Uterus (tissue), 4 donors: ENCODE measurements around the gene TEX14. TPM values are rescaled to one million over a fixed set of nuclear protein-coding genes. Genes with fewer than 3 reads are reported as not detected.

Source experiments
- DNase-seq, 2 donors: peaks; one replicate each; pipeline ENCODE4 v3.0.0-alpha.2; 2019 to 2020
- H3K27ac ChIP-seq, 2 donors: fragments of 200-600 bp; sonication (generic); 1 replicate in 1 of 2; 2 replicates in 1 of 2; pipeline ENCODE4 v1.5.1; 2016 to 2018
- H3K27me3 ChIP-seq, 2 donors: fragments of 200-600 bp; sonication (generic); one replicate each; pipeline ENCODE4 v1.5.1; 2018 to 2019; ENCODE audit warnings: control low read depth in 1 of 2
- H3K36me3 ChIP-seq, 2 donors: fragments of 200-600 bp; sonication (generic); one replicate each; pipeline ENCODE4 v1.5.1; 2019; ENCODE audit warnings: control low read depth in 1 of 2
- H3K4me1 ChIP-seq, 2 donors: fragments of 200-600 bp; sonication (generic); one replicate each; pipeline ENCODE4 v1.5.1; 2018 to 2019; ENCODE audit warnings: control low read depth in 1 of 2
- H3K4me3 ChIP-seq, 2 donors: fragments of 200-600 bp; sonication (generic); 1 replicate in 1 of 2; 2 replicates in 1 of 2; pipeline ENCODE4 v1.5.1; 2018 to 2019; ENCODE audit warnings: mild to moderate bottlenecking in 1 of 2
- H3K9me3 ChIP-seq, 2 donors: fragments of 200-600 bp; sonication (generic); one replicate each; pipeline ENCODE4 v1.5.1; 2019; ENCODE audit warnings: control low read depth in 1 of 2
- POLR2A ChIP-seq, 2 donors: fragments of 450-650 bp; IDR thresholded peaks; one replicate each; pipeline ENCODE4 v1.6.1; 2016; ENCODE audit warnings: antibody characterized with exemption in 2 of 2, mild to moderate bottlenecking in 1 of 2, moderate library complexity in 1 of 2
- intact Hi-C: fragments of 100-400 bp; cut with DNase I; formaldehyde crosslinking; loops from one replicate; pipeline ENCODE4 v1.15.1; 2023; ENCODE audit warnings: low total_unique reads
- total RNA-seq, 4 donors: library from RNA; depleted of rRNA in 3 of 4; stranded (reverse); fragments of >200 nt in 3 of 4; gene quantifications; one replicate each; pipeline versions ENCODE4 v1.1.0 to v1.2.4, GENCODE V29; 2014 to 2023
- TF ChIP-seq, protein P1 (sequence below), 4 experiments: fragments of 200-600 bp in 2 of 4; fragments of 450-650 bp in 2 of 4; sonication (generic) in 2 of 4; IDR thresholded peaks; one replicate each; pipeline ENCODE4 v1.5.1; 2016 to 2019; ENCODE audit warnings: antibody characterized with exemption in 4 of 4, mild to moderate bottlenecking in 2 of 4, moderate library complexity in 1 of 4
- donor health status: DM: yes; HTN: yes; CAD: no.

TEX14 gene
- total RNA-seq, 4 donors from 2014 or later: 0.28 to 0.55 (median 0.29) TPM; not detected in 1

DNA sequence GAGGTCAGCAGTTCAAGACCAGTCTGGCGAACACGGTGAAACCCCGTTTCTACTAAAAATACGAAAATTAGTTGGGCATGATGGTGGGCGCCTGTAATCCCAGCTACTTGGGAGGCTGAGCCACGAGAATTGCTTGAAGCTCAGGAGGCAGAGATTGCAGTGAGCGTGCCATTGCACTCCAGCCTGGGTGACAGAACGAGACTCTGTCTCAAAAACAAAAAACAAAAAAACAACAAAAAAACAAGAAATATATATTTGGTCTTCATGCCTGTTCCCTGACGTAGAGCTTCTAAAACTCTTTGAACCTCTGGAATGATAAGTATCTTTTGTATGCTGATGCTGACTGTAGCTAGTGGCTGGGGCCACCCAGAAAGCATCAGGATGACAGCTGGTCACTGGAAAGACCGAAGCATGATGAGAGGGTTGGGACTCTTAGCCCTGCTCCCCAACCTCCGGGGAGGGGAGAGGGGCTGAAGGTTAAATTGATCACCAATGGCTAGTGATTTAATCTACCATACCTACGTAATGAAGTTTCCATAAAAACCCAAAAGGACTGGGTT is 54.8 kb downstream of the TEX14 start:
- intact Hi-C loops: no loop called here
- no peak for TF ChIP-seq POLR2A (IDR thresholded peaks at IDR 0.05)
- TF ChIP-seq, protein P1, sequence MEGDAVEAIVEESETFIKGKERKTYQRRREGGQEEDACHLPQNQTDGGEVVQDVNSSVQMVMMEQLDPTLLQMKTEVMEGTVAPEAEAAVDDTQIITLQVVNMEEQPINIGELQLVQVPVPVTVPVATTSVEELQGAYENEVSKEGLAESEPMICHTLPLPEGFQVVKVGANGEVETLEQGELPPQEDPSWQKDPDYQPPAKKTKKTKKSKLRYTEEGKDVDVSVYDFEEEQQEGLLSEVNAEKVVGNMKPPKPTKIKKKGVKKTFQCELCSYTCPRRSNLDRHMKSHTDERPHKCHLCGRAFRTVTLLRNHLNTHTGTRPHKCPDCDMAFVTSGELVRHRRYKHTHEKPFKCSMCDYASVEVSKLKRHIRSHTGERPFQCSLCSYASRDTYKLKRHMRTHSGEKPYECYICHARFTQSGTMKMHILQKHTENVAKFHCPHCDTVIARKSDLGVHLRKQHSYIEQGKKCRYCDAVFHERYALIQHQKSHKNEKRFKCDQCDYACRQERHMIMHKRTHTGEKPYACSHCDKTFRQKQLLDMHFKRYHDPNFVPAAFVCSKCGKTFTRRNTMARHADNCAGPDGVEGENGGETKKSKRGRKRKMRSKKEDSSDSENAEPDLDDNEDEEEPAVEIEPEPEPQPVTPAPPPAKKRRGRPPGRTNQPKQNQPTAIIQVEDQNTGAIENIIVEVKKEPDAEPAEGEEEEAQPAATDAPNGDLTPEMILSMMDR (IDR thresholded peaks at IDR 0.05): no peak
- Histone ChIP-seq H3K4me3 (no peak overlapping the region), H3K27ac (no peak overlapping the region), H3K27me3 (no peaks in the 10 kb centered on the region), H3K9me3 (no peaks in the 10 kb centered on the region), H3K36me3 (no peaks in the 10 kb centered on the region), H3K4me1 (no peaks in the 10 kb centered on the region)
- DNase-seq: no peak

DNA sequence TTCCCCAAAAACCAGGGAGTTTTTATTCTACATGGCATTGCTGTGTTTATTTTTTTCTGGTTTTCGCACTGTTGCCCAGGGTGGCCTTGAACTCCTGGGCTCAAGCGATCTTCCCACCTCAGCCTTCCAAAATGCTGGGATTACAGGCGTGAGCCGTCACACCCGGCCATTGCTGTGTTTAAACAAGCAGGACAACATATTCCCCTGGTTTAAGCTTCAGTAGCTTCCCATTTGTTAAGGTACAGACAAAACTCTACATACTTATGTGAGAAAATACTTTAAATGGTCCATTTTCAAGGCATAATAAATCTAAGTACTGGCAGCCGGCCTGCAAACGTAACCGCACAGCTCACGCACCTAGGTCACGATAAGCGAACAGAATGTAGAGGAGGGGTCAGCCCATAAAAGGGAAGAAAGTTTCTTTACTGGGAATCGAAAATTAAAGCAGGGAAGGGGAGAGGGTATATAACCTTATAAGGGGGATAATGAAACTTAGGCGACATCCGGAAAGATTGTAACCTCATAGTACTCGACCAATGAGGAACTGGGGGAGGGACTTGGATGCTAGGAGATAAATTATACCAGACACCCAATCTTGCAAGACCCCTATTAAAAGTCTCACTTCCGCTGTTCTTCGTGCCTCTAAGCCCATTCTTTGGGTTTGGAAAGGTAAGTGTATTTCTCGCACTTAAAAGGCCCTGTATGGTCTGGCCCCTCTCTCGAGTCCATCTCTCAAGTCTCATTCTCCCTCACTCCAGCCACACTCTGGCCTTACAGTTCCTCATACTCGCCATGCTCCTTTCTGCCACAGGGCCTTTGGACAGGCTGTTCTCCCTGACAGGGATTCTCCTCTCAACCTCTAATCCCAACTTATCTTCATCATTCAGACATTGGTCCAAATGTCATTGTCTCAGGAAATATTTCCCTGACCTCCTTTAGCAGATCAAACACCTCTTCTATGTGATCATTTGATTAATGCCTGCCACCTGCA is 59.2 kb downstream of the TEX14 start:
- H3K4me1 ChIP-seq: no peaks in the 10 kb centered on the region
- no peaks in the 10 kb centered on the region for H3K9me3 ChIP-seq
- H3K4me3 ChIP-seq: peak overlapping the region; percentile 31 to 34
- intact Hi-C loops: no loop called here
- H3K36me3 ChIP-seq: no peaks in the 10 kb centered on the region
- no peaks in the 10 kb centered on the region for H3K27me3 ChIP-seq
- peak overlapping the region; percentile 78 to 88 for H3K27ac ChIP-seq
- no peak for TF ChIP-seq POLR2A (IDR thresholded peaks at IDR 0.05)
- TF ChIP-seq, protein P1 (IDR thresholded peaks at IDR 0.05): no peak
- DNase-seq: no peak

DNA sequence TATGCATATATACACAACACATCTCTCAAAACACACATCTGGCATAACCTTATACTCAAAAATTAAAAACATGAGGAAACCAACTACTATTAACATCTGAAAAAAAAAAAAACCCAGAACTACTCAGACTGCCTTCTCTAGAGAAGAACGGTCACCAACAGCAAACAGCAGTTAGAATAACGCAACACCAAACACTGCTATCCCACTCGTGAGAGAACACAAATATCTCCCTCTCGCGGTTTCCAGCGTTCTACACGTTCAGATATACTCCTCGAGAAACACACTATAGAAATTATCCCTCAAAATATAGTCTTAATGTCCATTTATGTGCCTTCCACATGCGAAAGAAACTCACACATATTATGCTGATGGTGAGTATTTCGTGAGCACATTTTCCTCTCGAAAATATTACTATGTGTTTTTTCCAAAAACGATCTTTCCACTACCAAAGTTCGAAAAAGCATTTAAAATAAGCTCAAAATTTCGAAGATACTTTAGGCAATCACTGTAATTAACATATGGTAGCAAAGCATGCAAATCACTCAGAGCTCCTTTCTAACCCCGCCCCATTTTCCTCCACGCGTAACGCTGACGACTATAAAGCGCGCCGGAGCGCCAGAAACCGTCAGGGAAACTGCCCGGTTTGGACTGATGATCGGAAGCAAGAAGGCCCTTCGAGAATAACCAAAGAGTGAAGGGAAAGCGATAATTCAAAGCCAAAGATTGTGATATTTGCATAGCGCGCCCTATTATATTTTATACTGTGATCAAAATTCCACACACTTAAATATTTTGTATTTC is 60.1 kb downstream of the TEX14 start:
- intact Hi-C loops: no loop called here
- peak overlapping the region; percentile 78 to 88 for H3K27ac ChIP-seq
- no peaks in the 10 kb centered on the region for H3K27me3 ChIP-seq
- TF ChIP-seq, protein P1 (IDR thresholded peaks at IDR 0.05): peak; percentile 2 to 47 (median 16)
- TF ChIP-seq POLR2A (IDR thresholded peaks at IDR 0.05): peak; percentile 76 to 90
- H3K9me3 ChIP-seq: no peaks in the 10 kb centered on the region
- DNase-seq: peak; percentile 93 to 95
- H3K4me1 ChIP-seq: no peaks in the 10 kb centered on the region
- H3K36me3 ChIP-seq: no peaks in the 10 kb centered on the region
- peak overlapping the region; percentile 31 to 34 for H3K4me3 ChIP-seq

DNA sequence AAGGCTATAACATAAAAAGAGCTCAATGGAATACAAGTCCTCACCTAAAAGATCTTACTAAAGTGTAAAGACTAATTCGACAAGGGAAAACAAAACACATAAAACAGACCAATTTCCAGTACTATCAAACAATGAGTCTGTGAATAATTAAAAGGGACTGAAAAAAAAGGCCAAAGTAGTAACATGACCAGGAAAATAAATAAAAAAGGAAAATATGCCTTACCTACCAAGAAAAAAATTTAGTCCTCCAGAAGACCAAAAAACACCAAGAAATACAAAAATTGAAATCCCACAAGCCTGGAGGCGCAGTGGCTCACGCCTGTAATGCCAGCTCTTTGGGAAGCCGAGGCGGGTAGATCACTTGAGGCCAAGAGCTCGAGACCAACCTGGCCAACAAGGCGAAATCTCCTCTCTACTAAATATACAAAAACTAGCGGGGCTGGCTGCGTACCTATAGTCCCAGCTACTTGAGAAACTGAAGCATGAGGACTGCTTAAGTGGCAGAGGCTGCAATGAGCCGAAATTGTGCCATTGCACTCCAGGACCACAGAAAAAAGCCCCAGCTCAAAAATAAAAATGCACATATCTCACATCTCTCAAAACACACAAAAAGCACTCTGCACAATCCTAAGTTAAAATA is 60.8 kb downstream of the TEX14 start:
- TF ChIP-seq, protein P1 (IDR thresholded peaks at IDR 0.05): no peak
- TF ChIP-seq POLR2A (IDR thresholded peaks at IDR 0.05): no peak
- peak in 1 of 2 donors; percentile 53 for DNase-seq
- H3K4me1 ChIP-seq: no peaks in the 10 kb centered on the region
- H3K27me3 ChIP-seq: no peaks in the 10 kb centered on the region
- intact Hi-C loops: no loop called here
- H3K4me3 ChIP-seq: peak overlapping the region; percentile 31 to 34
- no peaks in the 10 kb centered on the region for H3K36me3 ChIP-seq
- H3K9me3 ChIP-seq: no peaks in the 10 kb centered on the region
- peak overlapping the region; percentile 78 to 88 for H3K27ac ChIP-seq
